IMR-90 (cell line): ENCODE data around the gene IGF1R.

Source experiments
- CEBPB ChIP-seq: IDR thresholded peaks from 2 replicates; pipeline ENCODE4 v1.6.1; 2012; ENCODE audit warnings: low read depth, low read length, improper control_type of control experiment
- CTCF ChIP-seq: conservative IDR thresholded peaks from 2 replicates; pipeline ENCODE4 v1.5.1; 2012; ENCODE audit warnings: mild to moderate bottlenecking, low read depth, low read length, improper control_type of control experiment
- ELK1 ChIP-seq: fragments of 150-350 bp; IDR thresholded peaks from 2 replicates; pipeline ENCODE4 v1.6.1; 2016; ENCODE audit warnings: low read depth, mild to moderate bottlenecking, low read length, moderate library complexity, borderline replicate concordance
- FOS ChIP-seq: fragments of 150-350 bp; IDR thresholded peaks from 2 replicates; pipeline ENCODE4 v1.6.1; 2016; ENCODE audit warnings: low read depth, low read length
- MAFK ChIP-seq: IDR thresholded peaks from 2 replicates; pipeline ENCODE4 v1.6.1; 2012; ENCODE audit warnings: low read depth, low read length, improper control_type of control experiment
- MAZ ChIP-seq: IDR thresholded peaks from 2 replicates; pipeline ENCODE4 v1.6.1; 2012; ENCODE audit warnings: low read depth, mild to moderate bottlenecking, low read length, improper control_type of control experiment, moderate library complexity, borderline replicate concordance
- MXI1 ChIP-seq: IDR thresholded peaks from 2 replicates; pipeline ENCODE4 v1.6.1; 2012; ENCODE audit warnings: low read depth, mild to moderate bottlenecking, low read length, moderate library complexity, borderline replicate concordance
- NFE2L2 ChIP-seq: fragments of 150-350 bp; IDR thresholded peaks from 2 replicates; pipeline ENCODE4 v1.6.1; 2016; ENCODE audit warnings: low read depth, mild to moderate bottlenecking, low read length
- POLR2A ChIP-seq: IDR thresholded peaks from 2 replicates; pipeline ENCODE4 v1.6.1; 2012; ENCODE audit warnings: mild to moderate bottlenecking, low read depth, low read length
- RAD21 ChIP-seq: IDR thresholded peaks from 2 replicates; pipeline ENCODE4 v1.6.1; 2012; ENCODE audit warnings: low read length, improper control_type of control experiment
- RFX5 ChIP-seq: IDR thresholded peaks from 2 replicates; pipeline ENCODE4 v1.8.0; 2012; ENCODE audit warnings: low read depth, mild to moderate bottlenecking, low read length, moderate library complexity
- SMC3 ChIP-seq: fragments of 150-350 bp; IDR thresholded peaks from 2 replicates; pipeline ENCODE4 v1.6.1; 2016; ENCODE audit warnings: low read depth, mild to moderate bottlenecking, antibody characterized with exemption, low read length, moderate library complexity
- USF2 ChIP-seq: fragments of 150-350 bp; IDR thresholded peaks from 2 replicates; pipeline ENCODE4 v1.6.1; 2017; ENCODE audit warnings: mild to moderate bottlenecking, antibody characterized with exemption, low read length, low read depth

GRCh38 chr15:98667521-98668179 is 19.3 kb downstream of the IGF1R start:
- no peak for TF ChIP-seq NFE2L2
- TF ChIP-seq CTCF: no peak
- TF ChIP-seq RFX5: no peak
- TF ChIP-seq POLR2A: no peak
- TF ChIP-seq RAD21: no peak
- TF ChIP-seq MAFK: no peak
- no peak for TF ChIP-seq MXI1
- TF ChIP-seq SMC3: no peak
- no peak for TF ChIP-seq USF2
- no peak for TF ChIP-seq CEBPB
- no peak for TF ChIP-seq ELK1
- TF ChIP-seq FOS: no peak
- TF ChIP-seq MAZ: no peak
